HG03460 (cell line): ENCODE measurements around the gene RAPGEF5.

Source experiments
- ATAC-seq: cut with Tn5 transposase; IDR thresholded peaks from one replicate; pipeline ENCODE4 v1.9.1; 2021; ENCODE audit not compliant: unreplicated experiment

RAPGEF5 gene

DNA sequence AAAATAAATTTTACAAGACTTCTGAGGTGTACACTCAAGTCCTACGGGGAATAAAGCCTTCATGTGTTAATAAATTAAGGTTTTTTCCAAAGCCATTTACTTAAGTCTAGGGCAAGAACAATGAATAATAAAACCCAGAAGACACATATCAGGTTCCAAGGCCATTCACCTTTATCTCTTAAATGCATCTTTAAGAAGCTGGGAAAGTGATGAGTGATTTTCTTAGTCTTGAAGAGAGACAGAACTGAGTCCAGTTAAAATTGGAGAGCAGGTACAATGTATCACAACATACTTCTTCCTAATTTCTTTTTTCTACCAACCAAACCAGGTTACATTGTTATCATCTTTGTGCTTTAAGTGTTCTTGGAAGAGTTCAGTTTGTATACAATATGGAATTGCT lies 189.5 kb downstream of the RAPGEF5 start:
- no peak for ATAC-seq

DNA sequence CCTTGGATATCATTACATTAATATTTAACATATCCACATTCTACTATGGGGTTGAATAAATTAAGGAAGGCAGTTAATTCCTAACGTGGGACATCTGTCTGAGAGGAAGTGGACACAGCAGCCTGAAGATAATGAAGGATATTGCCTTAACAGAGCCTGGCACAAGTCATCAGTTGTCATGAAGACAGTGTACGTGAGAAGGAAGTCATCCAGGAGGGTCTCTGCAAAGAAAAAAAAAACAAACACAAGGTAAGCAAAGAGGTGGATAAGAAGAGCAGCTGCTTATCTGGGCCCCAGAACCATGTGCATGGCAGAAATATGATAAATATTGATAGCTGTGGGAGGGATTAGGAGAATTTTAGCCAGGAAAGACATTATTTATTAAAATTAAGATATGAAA lies 190.0 kb downstream of the RAPGEF5 start:
- ATAC-seq = no peak

DNA sequence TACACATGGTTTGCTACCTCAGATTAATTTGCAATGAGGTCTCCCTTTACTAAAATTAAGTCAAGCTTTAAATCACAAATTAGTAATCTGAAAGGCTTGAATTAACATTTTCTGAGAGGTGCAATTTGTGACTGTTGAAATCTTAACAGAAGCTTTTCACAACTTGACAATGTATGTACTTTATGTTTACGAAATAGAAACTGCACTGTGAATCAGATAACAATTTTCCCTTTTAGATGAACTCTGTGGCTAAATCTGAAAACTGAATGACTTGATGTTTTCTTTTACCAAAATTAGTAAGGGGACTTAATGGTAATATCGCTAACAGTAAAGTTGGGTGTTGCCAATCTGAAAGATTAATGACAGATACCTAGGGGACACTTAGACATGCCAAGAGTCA lies 197.6 kb downstream of the RAPGEF5 start:
- ATAC-seq = no peak

DNA sequence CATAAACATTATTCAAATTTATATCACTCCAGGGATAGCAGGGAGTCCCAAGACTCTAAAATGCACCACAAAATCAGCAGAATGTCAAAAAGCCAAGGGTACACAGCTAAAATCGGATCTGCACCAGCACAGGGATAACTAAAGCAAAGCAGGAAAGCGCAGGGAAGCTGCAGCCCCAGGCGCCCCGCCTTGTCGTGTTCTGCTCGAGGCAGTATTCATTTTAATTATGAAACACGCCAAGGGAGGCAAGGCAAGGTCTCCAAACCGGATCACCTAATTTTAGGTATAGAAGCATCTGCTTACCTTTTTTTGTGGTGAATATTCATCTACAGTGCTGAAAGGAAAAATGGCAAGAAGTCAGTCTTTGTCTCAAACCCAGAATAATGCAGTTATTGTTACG lies 199.4 kb downstream of the RAPGEF5 start:
- ATAC-seq = no peak

DNA sequence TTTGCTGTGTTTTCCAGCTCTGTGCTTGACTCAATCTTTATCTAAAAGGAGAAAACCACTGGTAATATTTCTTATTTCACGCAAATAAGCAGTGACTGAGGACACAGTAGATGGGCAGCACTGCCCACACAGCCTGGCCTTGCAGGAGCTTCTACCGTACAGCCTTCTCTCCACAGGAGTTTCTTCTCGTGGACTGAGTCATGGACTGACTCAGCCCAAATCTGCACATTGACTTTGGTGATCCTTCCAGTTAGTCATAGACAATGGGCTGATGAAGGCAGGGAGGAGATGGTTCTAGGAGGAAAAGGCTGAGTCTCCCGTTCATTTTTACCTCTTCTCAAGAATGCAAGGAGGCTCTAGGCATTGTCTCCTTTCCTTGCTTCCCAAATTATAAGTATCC lies 200.7 kb downstream of the RAPGEF5 start:
- no peak for ATAC-seq

DNA sequence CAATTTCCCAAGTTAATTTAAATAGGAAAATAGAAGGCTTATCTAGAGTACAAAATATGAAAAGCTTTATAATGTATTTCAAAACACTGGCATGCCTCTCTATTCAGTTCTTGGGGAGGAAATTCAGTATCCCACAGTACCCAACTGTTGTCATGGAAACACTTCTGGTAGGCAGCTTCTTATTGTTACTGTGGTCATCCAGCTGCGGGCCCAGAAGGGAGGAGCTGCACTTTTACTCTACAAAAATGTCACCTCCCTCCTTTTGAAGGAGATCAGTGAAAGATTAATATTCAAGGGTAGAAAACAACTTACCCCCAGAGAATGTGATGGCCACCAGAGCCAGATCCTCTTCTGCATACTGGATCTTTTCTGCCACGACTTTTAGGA lies 202.8 kb downstream of the RAPGEF5 start:
- ATAC-seq = no peak

DNA sequence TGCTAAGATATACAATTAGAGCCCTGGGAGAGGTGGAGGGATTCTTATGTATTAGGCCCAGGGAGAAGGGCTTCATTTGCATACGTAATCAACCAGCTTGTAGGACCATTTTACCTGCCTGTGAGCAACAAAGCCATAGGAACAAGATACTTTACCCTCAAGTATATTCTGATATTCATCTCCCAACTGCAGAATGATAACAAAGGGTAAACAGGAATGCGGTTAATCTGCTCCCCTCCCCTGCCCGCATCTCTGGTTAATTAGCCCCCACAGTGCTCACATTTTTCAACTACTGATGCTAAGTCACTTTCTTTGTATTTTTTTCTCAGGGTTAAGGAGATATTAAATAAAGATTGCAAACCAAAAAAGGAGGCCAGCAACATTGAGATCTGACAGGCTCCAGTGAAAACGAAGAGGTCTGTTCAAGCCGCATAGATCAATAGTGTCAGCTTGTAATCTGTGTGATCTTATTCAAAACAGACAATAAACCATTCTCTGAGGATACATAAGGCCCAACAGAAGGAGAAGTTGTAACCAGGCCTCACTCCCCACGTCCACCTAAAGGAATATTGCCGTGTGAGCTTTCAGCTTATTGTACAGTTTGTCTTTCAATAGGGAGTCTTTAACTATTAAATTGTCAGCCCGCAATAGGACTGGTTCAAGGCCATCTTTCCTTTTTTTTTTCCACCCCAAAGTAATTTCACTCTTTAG lies 203.4 kb downstream of the RAPGEF5 start:
- ATAC-seq = no peak

DNA sequence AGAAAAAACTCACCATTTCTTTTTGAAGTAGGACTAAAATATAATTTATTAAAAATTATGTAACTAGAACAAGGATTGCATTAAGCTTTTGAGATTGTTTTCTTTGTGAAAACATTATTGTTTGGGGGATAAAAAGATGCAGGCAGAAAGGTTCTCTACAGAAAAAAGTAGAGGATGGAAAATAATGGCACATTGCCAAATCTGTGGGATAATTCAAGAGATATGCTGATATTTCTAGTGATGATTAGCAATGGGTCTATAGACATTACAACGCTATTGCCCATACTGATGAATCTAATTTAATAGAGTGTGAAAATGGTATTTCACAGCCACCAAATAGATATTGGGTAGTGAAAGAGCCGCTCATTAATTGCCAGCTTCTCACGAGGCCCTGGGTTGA lies 204.3 kb downstream of the RAPGEF5 start:
- ATAC-seq = no peak

DNA sequence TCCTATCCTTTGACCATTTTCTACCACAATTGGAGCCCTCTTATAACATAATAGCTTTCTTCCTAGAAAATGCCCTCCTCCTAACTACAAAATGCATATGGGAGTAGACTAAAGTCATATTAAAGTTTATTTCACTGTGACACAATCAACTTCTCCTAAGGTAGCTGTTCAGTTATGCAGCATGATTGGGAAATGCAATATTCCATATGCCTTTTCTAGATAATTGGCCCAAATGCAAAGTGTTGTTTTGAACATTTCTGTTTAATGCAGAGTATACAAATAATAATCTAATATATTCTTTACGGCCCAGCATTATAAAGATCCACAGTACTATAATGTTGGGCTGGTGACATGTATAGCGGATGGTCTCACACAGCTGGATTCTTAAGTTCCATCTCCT lies 205.1 kb downstream of the RAPGEF5 start:
- no peak for ATAC-seq

DNA sequence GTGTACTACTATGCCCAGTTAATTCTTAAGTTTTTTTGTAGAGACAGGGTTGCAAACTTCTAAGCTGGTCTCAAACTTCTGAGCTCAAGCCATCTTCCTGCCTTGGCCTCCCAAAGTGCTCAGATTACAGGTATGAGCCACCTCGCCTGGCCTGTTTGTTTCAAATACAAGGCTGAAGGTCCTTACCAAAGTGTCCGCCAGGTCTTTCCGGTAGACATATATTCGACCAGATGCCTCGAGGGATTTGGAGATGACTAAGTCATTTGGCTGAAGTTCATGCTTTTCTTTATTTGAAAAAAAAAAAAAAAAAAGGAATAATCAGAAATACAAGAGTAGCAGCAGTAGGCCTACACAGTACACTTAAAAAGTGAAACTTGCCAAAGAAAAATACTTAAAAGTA lies 206.7 kb downstream of the RAPGEF5 start:
- ATAC-seq = no peak

DNA sequence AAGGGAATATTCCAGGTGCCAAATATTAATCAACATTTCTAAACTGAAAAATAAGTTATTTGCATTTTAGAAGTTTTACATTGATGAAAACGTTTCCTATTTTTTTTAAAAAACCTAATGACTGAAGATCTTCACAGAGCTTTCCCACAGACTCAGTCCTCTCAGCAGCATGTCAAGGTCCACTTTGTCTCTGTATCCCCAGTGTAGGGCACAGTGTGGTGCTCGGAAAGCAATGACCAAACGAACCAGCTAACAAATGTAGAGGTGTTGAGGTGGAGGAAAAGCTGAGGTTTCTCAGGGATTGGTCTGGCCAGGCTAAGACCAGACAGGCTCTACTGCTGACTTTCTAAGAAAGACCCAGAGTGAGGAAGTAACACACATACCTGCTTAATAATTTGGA lies 209.1 kb downstream of the RAPGEF5 start:
- no peak for ATAC-seq

DNA sequence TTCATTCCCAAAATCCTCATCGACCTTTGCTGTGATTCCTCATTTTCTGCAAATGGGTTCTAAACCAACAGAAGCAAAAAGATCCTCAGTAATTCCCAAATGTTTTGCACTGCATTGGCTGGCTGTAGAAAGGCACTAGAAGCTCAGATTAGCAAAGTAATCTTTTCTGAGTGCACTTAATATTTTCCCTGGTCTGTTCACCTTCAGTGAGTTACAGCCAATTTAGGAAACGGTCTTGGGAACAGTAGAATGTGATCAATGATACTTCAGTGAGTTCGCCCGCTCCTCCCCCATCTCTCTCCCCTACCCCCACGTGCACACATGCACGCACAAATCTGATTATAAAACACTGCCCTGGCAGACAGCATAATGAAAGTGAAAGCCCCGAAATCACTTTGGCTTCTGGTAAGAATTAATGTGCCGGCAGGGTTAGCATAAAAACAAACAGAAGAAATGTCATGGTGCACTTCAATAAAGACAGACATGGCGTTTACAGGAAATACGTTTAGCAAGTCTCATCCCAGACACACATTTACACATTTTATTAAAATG lies 209.9 kb downstream of the RAPGEF5 start:
- ATAC-seq = no peak

DNA sequence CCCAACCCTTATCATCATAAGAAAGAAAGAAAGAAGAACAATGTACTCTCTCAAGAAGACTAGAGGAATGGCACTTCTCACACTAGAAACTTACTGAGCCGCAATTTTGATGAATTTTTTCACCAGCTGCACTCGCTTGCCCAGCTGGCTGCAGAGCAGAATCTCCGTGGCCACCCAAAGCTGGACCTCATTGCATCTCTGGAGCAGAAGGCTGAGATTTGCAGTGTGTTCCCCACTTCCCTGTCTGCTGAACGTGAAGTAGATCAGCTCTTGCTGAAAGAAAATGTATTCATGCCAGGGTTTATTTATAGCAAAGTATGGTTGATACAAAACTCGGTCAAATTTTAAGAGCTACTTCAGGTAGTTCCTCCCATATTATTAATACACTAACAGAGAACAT lies 212.0 kb downstream of the RAPGEF5 start:
- ATAC-seq = no peak

DNA sequence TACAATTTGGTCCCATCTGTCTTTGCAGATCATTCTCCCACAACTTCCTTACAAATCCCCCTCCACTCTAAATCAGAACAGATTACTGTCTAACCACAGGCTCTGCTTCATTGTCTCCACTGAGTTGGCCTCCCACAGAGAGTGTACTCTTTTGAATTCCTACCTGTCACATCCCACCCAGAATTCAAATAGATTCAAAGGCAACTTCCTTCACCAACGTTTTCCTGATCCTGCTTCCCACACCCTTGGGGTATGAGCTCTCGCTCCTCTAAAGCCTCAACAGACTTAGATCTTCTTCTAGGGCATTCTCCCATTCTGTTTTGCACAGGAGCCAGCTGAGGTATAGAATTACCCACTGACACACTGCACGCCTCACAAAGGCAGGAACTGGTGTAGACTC lies 213.5 kb downstream of the RAPGEF5 start:
- ATAC-seq = no peak

DNA sequence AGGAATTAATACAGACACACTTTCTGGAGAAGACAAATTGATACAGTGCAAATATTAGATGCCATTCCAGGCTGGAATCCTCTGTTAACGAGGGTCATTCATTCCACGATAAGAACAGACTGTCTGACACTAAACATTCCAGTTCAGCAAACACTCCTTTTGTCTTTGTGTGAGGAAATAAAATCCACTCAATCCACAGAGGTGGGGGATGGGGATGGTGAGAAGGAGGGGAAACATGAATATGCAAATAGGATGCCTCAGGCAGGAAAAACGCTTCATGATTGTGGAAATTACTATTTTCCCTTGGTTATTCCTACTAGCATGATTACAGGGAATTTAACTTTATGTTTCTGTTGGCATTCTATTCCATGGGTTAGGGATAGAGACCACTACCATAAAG lies 214.4 kb downstream of the RAPGEF5 start:
- ATAC-seq = no peak

DNA sequence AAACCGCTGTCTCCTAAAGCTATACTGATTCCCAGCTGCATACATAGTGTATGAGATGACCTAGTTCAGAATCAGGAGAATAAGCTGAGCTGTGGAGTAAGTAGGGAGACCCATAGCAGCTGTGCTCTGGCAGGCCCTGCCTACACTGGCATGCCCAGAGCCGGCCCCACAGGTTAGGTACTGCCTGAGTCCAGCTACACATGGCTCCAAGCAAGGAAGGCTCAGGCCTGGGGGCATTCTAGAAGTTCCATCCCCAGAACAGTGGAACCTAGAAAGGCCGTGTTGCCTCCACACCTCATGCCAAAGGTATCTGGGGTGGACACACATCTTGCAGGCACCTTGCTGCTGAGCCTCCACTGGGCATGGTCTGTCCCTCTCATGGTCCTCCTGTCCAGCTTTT lies 215.6 kb downstream of the RAPGEF5 start:
- ATAC-seq = no peak

DNA sequence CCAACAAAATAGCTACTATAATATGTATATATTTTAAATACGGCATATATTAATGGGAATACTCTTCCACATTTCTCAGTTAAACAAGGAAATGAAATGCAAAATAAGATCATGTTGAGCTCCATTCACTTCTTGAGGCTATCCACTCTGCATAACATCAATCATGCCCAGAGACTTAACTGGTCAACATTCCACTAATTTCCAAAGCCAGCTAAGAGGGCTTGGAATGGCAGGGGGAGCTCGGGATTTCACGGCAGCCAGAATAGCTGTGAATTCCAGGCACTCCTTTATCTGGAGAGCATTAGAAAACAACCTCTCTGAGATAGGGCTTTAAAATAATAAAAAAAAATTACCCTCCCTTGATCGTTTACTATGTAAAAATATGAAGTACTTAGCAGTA lies 216.4 kb downstream of the RAPGEF5 start:
- ATAC-seq = no peak

DNA sequence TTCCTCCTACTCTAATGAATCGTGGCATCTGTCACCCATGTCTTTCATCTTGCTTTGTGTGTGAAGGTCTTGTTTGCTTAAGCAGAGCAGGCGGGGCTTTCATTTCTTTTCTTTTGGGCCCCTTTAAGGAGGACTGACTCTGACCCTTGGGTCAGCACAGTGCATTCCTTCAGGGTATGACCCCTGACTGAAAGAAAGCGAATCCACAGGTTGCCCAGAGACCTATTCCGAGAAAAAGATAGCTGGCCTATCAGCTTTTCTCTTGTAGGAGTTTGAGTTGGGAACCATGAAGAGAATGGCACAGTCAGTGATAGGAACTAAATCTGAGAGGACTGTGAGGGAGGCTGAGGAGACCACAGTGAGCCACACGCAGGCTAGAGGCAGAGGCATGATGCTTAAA lies 218.1 kb downstream of the RAPGEF5 start:
- no peak for ATAC-seq

DNA sequence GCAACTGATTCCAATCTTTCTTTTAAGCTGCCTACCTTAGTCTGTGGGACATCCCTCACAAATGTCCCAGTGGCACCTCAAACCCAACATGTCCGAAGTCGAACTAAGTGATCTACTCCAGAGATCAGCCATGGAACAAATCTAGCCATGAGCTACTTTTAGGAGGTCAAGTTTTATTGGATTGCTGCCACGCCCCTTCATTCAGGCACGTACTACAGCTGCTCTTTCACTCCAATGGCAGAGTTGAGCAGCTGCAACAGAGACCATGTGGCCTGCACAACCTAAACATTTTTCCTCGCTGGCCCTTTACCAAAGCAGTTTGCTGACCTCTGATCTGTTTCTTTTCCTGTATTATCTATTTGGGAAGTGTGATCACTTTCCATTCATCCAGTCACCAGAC lies 218.8 kb downstream of the RAPGEF5 start:
- ATAC-seq = no peak

DNA sequence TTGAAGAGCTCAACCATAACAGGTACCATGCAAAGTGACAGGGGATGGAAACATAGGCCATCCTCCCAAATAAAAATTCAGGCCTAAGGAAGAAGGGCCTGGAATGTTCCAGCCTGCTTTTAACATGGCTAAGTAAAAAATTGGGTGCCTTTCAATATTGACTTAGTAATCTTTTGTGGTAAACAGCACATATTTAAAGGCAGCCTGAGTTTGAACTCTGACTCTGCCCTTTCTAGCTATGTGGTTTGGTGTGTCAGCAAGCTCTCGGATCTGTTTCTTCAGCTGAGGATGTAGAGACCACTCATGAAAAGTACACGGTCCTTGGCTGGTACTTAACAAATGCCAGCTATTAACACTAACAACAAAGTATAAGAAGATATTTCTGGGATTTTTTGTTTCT lies 219.5 kb downstream of the RAPGEF5 start:
- ATAC-seq = no peak

DNA sequence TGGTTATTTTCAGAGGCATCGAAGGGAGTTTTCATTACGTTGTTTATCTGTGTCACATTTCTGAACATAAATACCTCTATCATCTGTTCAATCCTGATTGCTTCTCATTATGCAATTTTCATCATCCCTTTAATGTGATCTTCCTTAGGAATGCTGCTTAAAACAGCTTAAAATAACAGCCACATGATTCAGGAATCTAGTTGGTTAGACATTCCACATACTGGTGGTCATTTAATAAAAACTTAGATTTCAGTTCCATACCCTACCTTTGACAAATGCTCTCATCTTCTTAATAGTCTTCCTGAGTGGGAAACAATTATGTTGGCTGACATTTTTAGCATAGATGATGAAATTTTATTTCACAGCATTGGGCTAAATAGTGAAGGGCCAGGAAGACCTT lies 219.9 kb downstream of the RAPGEF5 start:
- no peak for ATAC-seq

DNA sequence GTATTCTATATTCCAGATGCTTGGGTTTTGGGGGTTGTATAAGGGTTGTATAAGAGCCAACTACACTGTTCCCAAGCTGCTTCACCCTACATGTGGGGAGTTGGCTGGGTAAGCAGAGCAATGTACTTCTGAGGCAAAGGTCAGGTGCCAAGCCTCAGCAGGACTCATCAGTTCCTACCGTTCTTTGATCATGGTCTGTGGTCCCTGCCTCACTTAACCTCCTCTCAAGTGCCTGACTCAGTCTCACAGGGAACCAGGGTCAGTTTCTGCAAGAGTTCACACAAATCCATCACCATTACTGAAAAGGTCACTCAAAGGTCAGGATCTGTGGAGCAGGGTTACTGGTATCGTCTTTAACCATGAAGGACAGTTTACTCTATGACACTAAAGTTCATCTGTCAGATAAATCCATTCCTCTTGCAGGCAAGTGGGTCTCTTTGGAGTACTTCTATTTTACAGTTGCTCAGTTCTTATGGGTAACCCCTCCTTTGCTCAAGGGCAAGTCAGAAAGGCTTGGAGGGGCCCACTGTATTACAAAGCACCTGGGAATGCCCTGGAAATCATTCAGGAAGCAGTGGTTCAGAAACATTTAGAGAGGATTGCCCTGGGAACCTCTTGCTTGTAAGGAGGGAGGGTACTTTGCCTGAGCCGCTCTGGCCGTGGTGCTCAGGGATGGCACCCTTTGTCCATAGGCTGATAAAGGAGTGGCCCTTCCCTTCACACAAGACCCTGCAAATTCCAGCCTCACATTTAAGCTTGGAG lies 227.0 kb downstream of the RAPGEF5 start:
- no peak for ATAC-seq

DNA sequence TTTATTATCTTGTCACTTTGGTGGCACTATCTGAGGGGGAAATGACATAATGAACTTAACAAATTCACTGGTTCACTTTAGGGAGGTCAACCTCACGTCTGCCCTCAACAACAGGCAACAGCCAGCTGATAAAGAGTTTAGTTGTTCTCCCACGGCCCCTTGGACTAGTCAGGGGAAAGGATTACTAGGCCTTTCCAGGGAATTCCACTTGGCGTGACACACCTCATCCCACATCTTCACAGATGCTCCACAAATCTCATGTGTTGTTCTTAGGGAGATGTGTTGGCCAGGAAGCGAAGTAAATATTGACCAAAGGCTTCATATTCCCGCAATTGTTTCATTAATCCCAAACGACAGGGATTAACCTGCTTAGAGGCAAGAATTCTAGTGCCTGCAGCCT lies 227.8 kb downstream of the RAPGEF5 start:
- no peak for ATAC-seq
